Osteoblast (primary cell): Measurements from ENCODE around the gene CYP11A1. TPM values are rescaled to one million over a fixed set of nuclear protein-coding genes. Genes with fewer than 3 reads are reported as not detected.

ENCODE experiments used
- DNase-seq: peaks from one replicate; pipeline ENCODE4 v3.0.0; 2011; ENCODE audit warnings: low spot score, mixed read lengths; ENCODE audit not compliant: insufficient read length; ENCODE audit errors: missing footprints
- H2AFZ ChIP-seq: 2 replicates; pipeline ENCODE4 v1.6.0; 2011; ENCODE audit warnings: mild to moderate bottlenecking, low read length
- H3K27ac ChIP-seq: 2 replicates; pipeline ENCODE4 v1.5.1; 2011; ENCODE audit warnings: mild to moderate bottlenecking, low read depth, low read length, moderate library complexity
- H3K27me3 ChIP-seq: 2 replicates; pipeline ENCODE4 v1.6.0; 2012; ENCODE audit warnings: mild to moderate bottlenecking, control low read depth, inconsistent platforms, low read length, moderate library complexity; ENCODE audit not compliant: insufficient read depth
- H3K36me3 ChIP-seq: 2 replicates; pipeline ENCODE4 v1.5.1; 2011; ENCODE audit warnings: mild to moderate bottlenecking, low read length, control low read depth, moderate library complexity; ENCODE audit not compliant: insufficient read depth
- H3K4me1 ChIP-seq: 2 replicates; pipeline ENCODE4 v1.5.1; 2011; ENCODE audit warnings: mild to moderate bottlenecking, low read length, control low read depth, moderate library complexity; ENCODE audit not compliant: insufficient read depth
- H3K4me2 ChIP-seq: 2 replicates; pipeline ENCODE4 v1.6.0; 2011; ENCODE audit warnings: mild to moderate bottlenecking, low read length; ENCODE audit not compliant: insufficient read depth
- H3K4me3 ChIP-seq: fragments of 200-600 bp; sonication (generic); 3 replicates; pipeline ENCODE4 v1.5.1; 2012; ENCODE audit warnings: mild to moderate bottlenecking, low read length, inconsistent platforms; ENCODE audit not compliant: insufficient read depth
- H3K79me2 ChIP-seq: 2 replicates; pipeline ENCODE4 v1.6.0; 2012; ENCODE audit warnings: mild to moderate bottlenecking, low read length, control low read depth, inconsistent platforms; ENCODE audit not compliant: insufficient read depth
- H3K9me3 ChIP-seq: 2 replicates; pipeline ENCODE4 v1.5.1; 2011; ENCODE audit warnings: low read depth, low read length, control low read depth
- H4K20me1 ChIP-seq: 2 replicates; pipeline ENCODE4 v1.6.0; 2012; ENCODE audit warnings: mild to moderate bottlenecking, low read length, control low read depth; ENCODE audit not compliant: insufficient read depth
- total RNA-seq: library from RNA; depleted of rRNA; stranded (reverse); fragments of >200 nt; gene quantifications from 2 replicates; pipeline ENCODE4 v1.2.3, GENCODE V29; 2012
- TF ChIP-seq, protein P1 (sequence below): IDR thresholded peaks from 2 replicates; pipeline ENCODE4 v1.5.1; 2011; ENCODE audit warnings: mild to moderate bottlenecking, low read depth, low read length, moderate library complexity; ENCODE audit errors: extremely low read depth

The CYP11A1 gene
- total RNA-seq, 1 donor = 1.4 TPM

DNA sequence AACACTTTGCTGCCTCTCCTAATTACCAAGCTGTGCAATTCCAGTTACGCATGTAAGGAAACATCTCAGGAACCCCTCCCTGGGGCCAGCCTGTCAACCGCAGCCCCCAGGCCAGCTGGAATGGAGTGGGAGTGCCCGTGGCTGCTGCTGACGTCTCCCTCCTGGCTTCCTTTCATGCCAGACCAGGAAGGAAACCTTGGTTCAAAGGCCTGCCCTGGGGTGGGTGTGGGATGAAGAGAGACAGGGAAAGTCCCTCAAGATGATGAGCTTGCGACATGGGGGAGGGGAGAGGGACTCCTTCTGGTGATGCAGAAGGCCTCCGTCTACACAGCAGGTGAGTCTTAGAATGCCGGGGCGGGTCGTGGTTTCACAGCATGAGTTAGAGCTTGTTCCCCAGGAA, 11.4 kb upstream of the CYP11A1 start:
- DNase-seq = peak; percentile 80
- no peaks in the 10 kb centered on the region for H4K20me1 ChIP-seq
- no peaks in the 10 kb centered on the region for H3K9me3 ChIP-seq
- peak overlapping the region; percentile 39 for H3K27ac ChIP-seq
- H3K79me2 ChIP-seq = no peaks in the 10 kb centered on the region
- H3K4me1 ChIP-seq = peaks cover 36% of the 10 kb centered on the region
- H3K27me3 ChIP-seq = no peaks in the 10 kb centered on the region
- no peak overlapping the region for H3K4me3 ChIP-seq
- TF ChIP-seq, protein P1, sequence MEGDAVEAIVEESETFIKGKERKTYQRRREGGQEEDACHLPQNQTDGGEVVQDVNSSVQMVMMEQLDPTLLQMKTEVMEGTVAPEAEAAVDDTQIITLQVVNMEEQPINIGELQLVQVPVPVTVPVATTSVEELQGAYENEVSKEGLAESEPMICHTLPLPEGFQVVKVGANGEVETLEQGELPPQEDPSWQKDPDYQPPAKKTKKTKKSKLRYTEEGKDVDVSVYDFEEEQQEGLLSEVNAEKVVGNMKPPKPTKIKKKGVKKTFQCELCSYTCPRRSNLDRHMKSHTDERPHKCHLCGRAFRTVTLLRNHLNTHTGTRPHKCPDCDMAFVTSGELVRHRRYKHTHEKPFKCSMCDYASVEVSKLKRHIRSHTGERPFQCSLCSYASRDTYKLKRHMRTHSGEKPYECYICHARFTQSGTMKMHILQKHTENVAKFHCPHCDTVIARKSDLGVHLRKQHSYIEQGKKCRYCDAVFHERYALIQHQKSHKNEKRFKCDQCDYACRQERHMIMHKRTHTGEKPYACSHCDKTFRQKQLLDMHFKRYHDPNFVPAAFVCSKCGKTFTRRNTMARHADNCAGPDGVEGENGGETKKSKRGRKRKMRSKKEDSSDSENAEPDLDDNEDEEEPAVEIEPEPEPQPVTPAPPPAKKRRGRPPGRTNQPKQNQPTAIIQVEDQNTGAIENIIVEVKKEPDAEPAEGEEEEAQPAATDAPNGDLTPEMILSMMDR = no peak
- no peaks in the 10 kb centered on the region for H3K36me3 ChIP-seq
- peak overlapping the region; percentile 29 for H3K4me2 ChIP-seq
- H2AFZ ChIP-seq = peak overlapping the region; percentile 42

DNA sequence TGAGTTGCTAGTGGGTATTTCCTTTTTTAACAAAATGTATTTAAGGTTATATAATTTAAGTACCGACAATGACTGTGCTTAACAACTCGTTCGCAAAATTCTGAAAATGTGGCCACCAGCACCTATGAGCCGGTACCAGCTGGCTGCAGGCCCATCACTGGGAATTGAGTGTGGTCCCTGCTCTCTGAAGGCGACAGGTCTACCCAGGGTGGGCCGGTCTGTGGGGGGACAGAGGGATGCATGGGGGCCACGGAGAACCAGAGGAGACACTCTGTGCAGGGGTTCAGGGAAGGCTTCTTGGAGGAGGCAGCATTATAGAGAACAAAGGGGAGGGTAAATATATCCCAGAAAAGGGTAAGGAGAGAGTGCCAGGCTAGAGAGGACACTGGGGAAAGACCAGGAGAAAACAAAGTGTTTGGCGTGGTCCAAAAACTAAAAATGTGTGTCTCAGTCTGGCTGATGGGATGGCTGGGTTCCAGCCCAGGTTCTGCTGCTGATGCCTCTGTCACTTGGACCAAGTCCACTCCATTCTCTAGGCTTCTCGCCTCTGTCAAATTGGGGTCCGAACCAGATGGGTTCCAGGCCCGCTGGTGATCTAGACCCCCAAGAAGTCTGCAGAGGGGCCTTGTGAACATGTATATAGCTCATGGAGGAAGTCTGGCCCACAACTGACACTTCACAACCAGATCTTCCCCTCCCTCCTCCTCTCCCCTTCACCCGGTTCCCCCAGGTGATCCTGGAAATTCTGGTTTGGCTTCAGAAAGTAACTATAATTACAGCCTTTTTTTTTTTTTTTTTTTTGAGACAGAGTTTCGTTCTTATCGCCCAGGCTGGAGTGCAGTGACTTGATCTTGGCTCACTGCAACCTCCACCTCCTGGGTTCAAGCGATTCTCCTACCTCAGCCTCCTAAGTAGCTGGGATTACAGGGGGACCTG, 10.7 kb upstream of the CYP11A1 start:
- DNase-seq = peak; percentile 46
- Histone ChIP-seq H3K4me1 (peaks cover 33% of the 10 kb centered on the region), H3K4me2 (peak overlapping the region; percentile 29), H3K27me3 (no peaks in the 10 kb centered on the region), H3K27ac (no peak overlapping the region), H3K9me3 (no peaks in the 10 kb centered on the region), H2AFZ (no peak overlapping the region), H3K79me2 (no peaks in the 10 kb centered on the region), H3K36me3 (no peaks in the 10 kb centered on the region), H3K4me3 (no peak overlapping the region), H4K20me1 (no peaks in the 10 kb centered on the region)
- TF ChIP-seq, protein P1 = no peak

DNA sequence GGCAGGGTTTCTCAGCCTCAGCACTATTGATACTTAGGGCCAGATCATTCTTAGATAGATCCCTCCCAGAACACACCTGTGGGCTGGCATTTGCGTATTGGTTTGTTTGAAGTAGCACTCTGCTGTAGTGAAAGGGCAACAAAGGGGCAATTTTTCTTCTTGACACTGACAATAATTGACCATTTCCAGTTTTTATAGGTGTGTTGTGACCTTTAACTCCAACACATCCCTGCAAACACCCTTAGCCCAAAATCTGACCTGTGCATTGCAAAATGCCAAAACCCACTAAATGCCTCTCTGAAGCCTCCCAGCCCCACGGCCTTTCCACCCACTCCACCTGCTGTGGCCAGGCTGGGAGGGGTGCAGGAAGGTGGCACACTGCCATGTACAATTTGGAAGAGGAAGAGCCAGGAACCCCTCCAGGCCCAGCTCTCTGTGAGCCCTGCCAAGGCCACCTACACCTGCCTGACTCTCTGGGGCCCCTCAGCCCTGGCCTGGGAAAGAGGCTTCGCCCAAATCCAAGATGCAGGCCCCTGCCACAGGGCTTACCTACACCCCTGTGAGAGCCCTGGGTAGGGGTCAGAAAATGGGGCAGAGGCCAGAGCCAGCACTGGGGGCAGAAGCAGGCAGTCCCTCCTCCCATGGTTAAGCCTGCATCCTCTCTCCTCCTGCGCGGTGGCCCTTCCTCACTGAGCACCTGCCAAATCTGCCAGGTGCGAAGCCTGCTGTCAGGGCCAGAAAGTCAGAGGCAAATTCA, 9.6 kb upstream of the CYP11A1 start:
- Histone ChIP-seq H3K4me2 (no peak overlapping the region), H3K4me1 (peaks cover 28% of the 10 kb centered on the region), H3K79me2 (no peaks in the 10 kb centered on the region), H3K27ac (no peak overlapping the region), H3K9me3 (no peaks in the 10 kb centered on the region), H2AFZ (no peak overlapping the region), H3K27me3 (no peaks in the 10 kb centered on the region), H3K36me3 (no peaks in the 10 kb centered on the region), H4K20me1 (no peaks in the 10 kb centered on the region), H3K4me3 (no peak overlapping the region)
- peak; percentile 54 for DNase-seq
- TF ChIP-seq, protein P1 = no peak

DNA sequence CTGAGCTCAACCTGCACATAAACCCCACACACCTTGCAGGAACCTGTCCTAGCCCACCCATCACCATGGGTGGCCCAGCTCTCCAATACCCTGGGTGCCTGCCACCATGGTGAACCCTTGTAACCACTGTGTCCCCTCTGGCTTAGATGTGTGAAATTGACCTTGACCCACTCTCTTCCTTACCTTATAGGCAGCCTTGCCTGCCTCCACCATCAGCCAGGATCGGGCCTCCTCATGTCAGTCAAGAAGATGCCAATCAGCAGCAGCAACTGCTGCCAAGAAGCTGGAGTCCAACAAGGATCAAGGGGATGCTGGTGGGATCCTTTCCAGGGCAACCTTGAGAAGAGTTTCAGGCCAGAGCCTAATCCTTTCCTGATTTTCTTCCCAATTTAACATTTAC, 8.8 kb upstream of the CYP11A1 start:
- Histone ChIP-seq H3K4me2 (no peak overlapping the region), H2AFZ (no peak overlapping the region), H3K36me3 (no peaks in the 10 kb centered on the region), H3K27ac (no peak overlapping the region), H3K4me3 (no peak overlapping the region), H3K4me1 (peaks cover 20% of the 10 kb centered on the region), H3K27me3 (no peaks in the 10 kb centered on the region), H3K9me3 (no peaks in the 10 kb centered on the region), H4K20me1 (no peaks in the 10 kb centered on the region), H3K79me2 (no peaks in the 10 kb centered on the region)
- no peak for DNase-seq
- TF ChIP-seq, protein P1 = no peak
